ENCODE measurements around the gene DIP2C. TPM values are rescaled to one million over a fixed set of nuclear protein-coding genes. Genes with fewer than 3 reads are reported as not detected.
A peak's percentile ranks its signal among the peaks of the same experiment; 100 is the strongest.
"Not testable (repeated sequence)": the region's sequence is repeated elsewhere in the genome, so short reads cannot be mapped to it uniquely, and the experiment has no call there.

DIP2C gene
- total RNA-seq, 3 donors from 2014 or later = 0.20 to 0.27 (median 0.26) TPM

DNA sequence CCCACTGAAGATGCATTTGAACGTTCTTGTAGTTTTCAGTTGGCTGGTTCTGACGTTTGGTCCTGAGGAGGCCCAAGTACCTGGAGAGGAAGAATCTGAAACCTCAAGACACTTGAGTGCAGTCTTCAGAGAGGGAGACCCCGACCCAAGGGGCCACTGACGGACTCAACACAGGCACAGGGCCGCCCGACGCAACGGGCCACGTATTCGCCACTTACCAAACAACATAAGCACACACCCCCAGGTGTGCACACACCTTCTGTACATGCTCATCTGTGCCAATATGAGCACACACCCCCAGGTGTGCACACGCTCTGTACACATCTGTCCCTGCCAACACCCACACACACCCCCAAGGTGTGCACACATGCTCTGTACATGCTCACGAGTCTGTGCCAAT is 68.5 kb downstream of the DIP2C start:
- Mint-ChIP-seq H3K4me3 (no peak overlapping the region), H3K36me3 (ENCODE audit: insufficient read depth) (no peaks in the 10 kb centered on the region), H3K27me3 (ENCODE audit: low read depth) (peaks cover 36% of the 10 kb centered on the region), H3K4me1 (ENCODE audit: low read depth) (no peaks in the 10 kb centered on the region), H3K9me3 (no peaks in the 10 kb centered on the region)
- DNase-seq (no peak), ATAC-seq (no peak)

DNA sequence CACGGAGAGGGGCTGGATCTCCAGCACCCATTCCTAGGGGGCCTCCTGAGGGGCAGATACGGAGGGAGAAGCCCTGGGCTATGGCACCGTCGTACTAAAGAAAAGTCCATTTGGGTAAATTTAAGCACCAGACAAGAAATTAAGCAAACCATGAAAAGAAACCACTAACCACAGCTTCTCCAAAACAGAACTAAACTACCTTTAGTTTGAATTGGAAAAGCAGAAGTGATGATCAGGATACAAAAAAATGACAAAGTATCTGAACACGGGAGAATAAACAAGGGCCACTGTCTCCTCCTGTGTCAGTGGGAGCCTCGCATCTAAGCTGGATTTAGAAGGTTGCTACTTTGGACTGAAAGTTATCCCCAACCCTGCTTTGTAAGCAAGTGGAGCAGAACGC is 69.1 kb downstream of the DIP2C start:
- no peaks in the 10 kb centered on the region for H3K9me3 Mint-ChIP-seq
- no peaks in the 10 kb centered on the region for H3K36me3 Mint-ChIP-seq (ENCODE audit: insufficient read depth)
- ATAC-seq (no peak), DNase-seq (no peak)
- H3K4me3 Mint-ChIP-seq = no peak overlapping the region
- H3K27me3 Mint-ChIP-seq (ENCODE audit: low read depth) = peaks cover 36% of the 10 kb centered on the region
- H3K4me1 Mint-ChIP-seq (ENCODE audit: low read depth) = no peaks in the 10 kb centered on the region

DNA sequence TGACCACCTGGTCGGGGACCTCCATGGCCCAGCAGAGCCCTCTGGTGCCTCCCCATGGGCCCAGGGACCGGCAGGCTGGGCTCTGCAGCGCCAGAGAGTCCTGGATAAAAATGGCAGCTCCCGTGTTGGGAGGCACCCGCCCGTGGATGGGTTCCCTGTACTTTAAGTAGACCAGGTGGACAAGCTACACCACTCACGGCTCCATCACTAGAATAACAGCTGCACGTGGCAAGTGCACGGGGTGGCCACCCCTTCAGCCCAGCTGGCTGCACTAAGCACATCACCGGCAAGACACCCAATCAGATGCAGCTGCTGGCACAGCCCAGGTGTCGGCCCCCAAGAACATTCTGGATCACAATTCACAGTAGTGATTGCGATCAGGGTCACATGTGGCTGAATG is 69.8 kb downstream of the DIP2C start:
- no peak overlapping the region for H3K4me3 Mint-ChIP-seq
- peaks cover 34% of the 10 kb centered on the region for H3K27me3 Mint-ChIP-seq (ENCODE audit: low read depth)
- ATAC-seq (no peak), DNase-seq (no peak)
- H3K36me3 Mint-ChIP-seq (ENCODE audit: insufficient read depth) = no peaks in the 10 kb centered on the region
- H3K9me3 Mint-ChIP-seq = no peaks in the 10 kb centered on the region
- no peaks in the 10 kb centered on the region for H3K4me1 Mint-ChIP-seq (ENCODE audit: low read depth)

DNA sequence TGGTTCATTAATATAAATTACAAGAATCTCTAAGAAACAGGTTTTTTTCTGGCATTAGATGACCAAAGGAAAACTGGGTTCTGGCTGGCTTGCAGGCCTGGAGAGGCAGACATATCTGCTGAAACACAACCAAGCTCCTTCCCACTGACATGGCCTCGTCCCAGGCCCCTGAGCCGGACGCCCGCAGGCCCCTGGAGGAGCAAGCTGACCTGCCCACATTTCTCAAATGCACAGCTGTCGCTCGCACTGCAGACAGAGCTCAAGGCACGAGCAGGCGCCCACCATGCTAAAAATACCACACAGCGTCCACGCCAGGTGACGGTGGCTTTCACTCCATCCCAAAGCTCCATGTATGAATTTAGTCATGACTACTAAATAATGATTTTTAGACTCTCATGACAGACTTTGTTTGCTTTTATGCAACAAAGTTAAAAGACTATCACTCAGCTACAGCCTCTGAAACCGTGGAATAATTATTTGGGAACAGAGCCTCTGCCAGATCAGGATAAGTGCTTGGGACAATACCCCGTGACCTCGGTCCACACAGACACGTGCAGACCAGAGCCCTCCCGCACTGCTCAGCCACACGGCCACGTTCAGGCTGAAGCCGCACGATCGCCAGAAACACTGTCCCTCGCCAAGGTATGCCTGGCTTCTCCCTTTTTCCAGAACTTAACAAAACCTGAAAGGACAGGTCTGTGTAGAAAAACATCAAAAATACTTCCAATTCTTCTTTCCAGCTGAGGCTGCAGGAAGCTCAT is 71.1 kb downstream of the DIP2C start:
- H3K9me3 Mint-ChIP-seq = no peaks in the 10 kb centered on the region
- DNase-seq (no peak), ATAC-seq (no peak)
- H3K4me3 Mint-ChIP-seq = no peak overlapping the region
- H3K4me1 Mint-ChIP-seq (ENCODE audit: low read depth) = no peaks in the 10 kb centered on the region
- H3K36me3 Mint-ChIP-seq (ENCODE audit: insufficient read depth) = no peaks in the 10 kb centered on the region
- peaks cover 34% of the 10 kb centered on the region for H3K27me3 Mint-ChIP-seq (ENCODE audit: low read depth)

DNA sequence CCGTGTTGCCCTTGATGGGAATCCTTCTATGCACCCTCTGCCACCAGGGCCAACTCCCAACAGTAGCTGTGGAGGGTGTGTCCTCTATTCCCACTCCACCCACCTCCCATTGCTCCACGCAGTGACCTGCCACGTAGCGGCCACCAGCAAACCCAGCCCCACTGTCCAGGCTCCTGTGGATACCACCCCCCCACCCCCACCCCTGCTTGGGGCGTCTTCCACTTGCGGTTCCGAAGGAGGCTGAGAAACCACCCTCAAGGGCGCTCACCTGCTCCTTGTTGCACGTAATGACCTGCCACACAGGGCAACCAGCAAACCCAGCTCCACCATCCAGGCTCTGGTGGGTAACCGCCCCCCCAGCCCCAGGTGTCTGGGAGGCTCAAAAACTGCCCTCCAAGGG is 72.0 kb downstream of the DIP2C start:
- peaks cover 29% of the 10 kb centered on the region for H3K27me3 Mint-ChIP-seq (ENCODE audit: low read depth)
- ATAC-seq (no peak), DNase-seq (no peak)
- no peaks in the 10 kb centered on the region for H3K9me3 Mint-ChIP-seq
- no peaks in the 10 kb centered on the region for H3K4me1 Mint-ChIP-seq (ENCODE audit: low read depth)
- no peak overlapping the region for H3K4me3 Mint-ChIP-seq
- no peaks in the 10 kb centered on the region for H3K36me3 Mint-ChIP-seq (ENCODE audit: insufficient read depth)

DNA sequence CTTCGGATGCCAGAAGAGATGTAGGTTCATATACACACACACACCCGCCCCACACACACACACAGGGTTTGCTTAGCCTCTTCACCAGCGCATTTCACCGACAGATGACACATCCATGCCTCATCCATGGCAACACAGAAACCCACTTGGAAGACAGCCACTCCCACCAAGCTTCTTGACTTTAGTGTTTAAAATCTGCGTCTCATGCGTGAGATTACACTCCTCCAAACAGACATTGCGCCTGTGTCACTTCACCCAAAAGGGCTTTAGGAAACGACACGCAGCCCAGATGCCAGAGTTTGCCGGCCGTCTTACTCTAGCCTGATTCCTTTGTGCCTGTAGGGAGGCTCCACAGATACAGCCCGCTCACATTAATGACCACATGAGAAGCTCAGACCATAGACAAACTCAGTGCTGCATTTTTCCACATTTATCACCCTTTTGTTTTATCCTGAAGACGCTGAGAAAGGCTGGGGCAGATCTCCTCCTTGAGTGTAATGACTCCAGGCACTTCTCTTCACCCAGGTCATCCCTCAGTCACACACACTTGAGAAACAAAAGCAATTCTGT is 73.8 kb downstream of the DIP2C start:
- no peak for DNase-seq
- H3K36me3 Mint-ChIP-seq (ENCODE audit: insufficient read depth) = peaks cover 2% of the 10 kb centered on the region

DNA sequence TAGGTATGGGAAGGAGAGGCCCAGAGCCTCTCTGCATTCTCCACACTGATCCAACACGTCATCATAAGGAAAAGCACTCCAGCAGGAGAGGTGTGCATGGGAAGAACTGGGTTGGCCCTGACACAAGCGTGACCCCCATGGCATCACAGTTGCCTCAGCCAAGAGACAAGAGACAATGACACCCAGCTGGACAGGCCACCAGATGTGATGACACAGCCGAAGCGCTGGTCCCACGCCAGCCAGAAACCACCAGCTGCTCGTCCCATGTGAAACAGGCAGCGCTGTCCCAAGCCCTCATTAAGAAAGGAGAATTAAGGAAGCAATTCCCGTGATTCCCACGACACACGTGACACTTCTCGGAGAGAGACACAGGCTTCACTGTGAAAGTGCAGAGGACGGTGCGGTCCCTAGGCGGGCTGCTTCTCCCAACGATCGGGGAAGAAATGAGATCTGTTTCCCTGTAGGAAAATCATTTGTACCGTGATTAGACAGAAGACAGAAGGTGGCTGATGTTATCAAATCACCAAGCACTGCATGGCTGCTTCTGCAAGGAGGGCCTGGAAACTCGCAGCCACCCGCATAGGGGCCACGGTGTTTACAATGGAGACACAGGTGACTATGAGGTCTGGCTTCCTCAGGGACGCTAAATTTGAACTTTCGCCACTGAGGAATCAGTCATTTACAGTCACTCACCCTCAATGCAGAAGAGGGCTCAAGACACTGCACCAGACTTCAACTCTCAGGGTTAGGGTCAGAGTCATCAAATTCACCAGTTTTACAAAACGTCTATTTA is 74.5 kb downstream of the DIP2C start:
- Mint-ChIP-seq H3K4me3 (no peak overlapping the region), H3K27me3 (ENCODE audit: low read depth) (peaks cover 23% of the 10 kb centered on the region), H3K36me3 (ENCODE audit: insufficient read depth) (peaks cover 2% of the 10 kb centered on the region), H3K4me1 (ENCODE audit: low read depth) (peaks cover 5% of the 10 kb centered on the region), H3K9me3 (peaks cover 7% of the 10 kb centered on the region)
- ATAC-seq (no peak), DNase-seq (no peak)

More for the DNA sequence above, 73.8 kb downstream of the DIP2C start:
- ATAC-seq = no peak
- Mint-ChIP-seq H3K27me3 (ENCODE audit: low read depth) (peaks cover 28% of the 10 kb centered on the region), H3K9me3 (peaks cover 7% of the 10 kb centered on the region), H3K4me3 (no peak overlapping the region), H3K4me1 (ENCODE audit: low read depth) (peaks cover 5% of the 10 kb centered on the region)

DNA sequence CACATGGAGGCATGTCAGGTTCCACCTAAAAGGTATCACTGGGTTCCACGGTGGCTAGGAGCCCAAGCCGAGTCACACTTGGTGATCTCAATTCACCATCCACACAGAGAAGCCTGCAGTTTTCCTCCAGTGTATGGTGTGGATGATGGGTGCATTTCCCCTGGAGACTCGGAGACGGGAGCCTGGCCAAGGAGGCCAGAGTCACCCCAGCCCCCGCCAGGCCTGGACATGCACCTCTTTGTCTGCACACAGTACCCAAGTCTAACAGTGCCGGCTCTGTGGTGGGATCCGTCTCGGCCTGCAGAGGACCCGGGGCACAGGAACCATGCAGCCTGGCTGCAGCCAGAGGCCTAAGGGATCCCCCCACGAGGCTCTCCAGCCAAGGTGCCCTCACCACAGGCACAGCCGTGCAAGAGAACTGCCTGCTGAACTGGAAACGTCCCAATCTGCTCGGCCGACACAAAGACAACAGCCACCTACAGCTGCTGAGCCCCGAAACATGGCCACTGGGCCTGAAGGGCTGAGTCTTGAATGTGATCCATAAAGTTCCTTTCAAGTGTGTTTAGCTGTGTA is 75.2 kb downstream of the DIP2C start:
- H3K27me3 Mint-ChIP-seq (ENCODE audit: low read depth) = peaks cover 18% of the 10 kb centered on the region
- H3K4me3 Mint-ChIP-seq = no peak overlapping the region
- peaks cover 7% of the 10 kb centered on the region for H3K9me3 Mint-ChIP-seq
- peaks cover 2% of the 10 kb centered on the region for H3K36me3 Mint-ChIP-seq (ENCODE audit: insufficient read depth)
- peaks cover 6% of the 10 kb centered on the region for H3K4me1 Mint-ChIP-seq (ENCODE audit: low read depth)
- no peak for ATAC-seq
- DNase-seq = no peak

DNA sequence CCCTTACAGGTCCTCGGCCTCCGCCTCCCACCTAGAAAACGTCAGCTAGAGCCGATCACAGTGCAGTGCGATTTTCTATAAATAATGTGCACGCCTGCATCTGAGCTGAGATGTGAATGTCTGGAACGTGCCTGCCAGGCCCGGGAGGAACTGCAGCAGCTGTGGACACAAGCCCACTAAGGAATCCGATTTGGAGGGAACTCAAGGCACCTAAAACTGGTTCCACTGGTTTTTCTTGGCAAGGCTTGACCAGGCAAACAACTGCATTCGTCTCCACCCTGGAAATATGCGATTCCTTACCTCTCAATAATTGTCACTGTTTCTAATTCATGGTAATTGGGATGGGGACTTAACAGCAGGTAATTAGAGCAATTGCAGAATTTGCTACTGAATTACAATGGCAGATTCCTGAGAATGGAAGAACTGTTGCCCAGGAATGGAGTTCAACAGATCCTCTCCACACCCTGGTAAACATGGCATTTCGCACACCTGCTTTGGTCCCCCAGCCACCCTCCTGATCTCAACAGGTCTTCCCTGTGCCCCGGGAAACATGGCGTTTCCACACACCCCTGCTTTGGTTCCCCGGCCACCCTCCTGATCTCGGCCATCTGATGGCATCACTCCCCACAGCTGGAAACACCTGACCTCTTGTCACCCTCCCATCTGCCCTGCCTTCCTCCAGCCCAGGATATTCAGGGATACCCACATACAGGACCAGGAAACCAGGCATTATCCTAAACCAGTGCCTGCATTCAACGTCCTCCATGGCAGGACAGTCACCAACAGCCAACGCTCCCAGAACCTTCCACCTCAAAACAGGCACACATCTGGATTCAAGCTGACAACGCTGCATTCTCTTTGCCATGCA is 76.0 kb downstream of the DIP2C start:
- Mint-ChIP-seq H3K9me3 (peaks cover 7% of the 10 kb centered on the region), H3K4me1 (ENCODE audit: low read depth) (peaks cover 13% of the 10 kb centered on the region), H3K36me3 (ENCODE audit: insufficient read depth) (peaks cover 2% of the 10 kb centered on the region), H3K4me3 (no peak overlapping the region), H3K27me3 (ENCODE audit: low read depth) (peaks cover 14% of the 10 kb centered on the region)
- no peak for DNase-seq
- no peak for ATAC-seq

DNA sequence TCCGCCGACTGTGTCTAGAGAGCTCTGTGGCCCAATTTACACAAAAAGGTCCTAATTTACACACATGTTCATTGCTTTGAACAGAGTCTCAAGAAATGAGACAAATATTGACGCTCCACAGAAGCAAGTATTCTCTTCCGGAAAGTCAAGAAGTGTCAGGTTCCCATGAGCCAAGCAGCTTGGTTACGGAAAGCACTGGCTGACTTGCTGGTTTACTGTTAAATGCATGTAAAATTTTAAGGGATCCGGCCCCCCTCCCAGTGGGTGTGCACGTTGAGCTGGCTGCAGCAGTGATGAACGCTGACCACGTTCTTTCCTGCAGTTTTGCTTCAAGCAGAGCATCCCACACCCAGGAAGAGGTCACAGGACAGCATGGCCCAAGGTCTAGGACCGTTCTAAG is 76.8 kb downstream of the DIP2C start:
- ATAC-seq = no peak
- H3K4me1 Mint-ChIP-seq (ENCODE audit: low read depth) = peaks cover 13% of the 10 kb centered on the region
- H3K27me3 Mint-ChIP-seq (ENCODE audit: low read depth) = peaks cover 9% of the 10 kb centered on the region
- no peak for DNase-seq
- H3K36me3 Mint-ChIP-seq (ENCODE audit: insufficient read depth) = peaks cover 2% of the 10 kb centered on the region
- peaks cover 7% of the 10 kb centered on the region for H3K9me3 Mint-ChIP-seq
- H3K4me3 Mint-ChIP-seq = no peak overlapping the region

DNA sequence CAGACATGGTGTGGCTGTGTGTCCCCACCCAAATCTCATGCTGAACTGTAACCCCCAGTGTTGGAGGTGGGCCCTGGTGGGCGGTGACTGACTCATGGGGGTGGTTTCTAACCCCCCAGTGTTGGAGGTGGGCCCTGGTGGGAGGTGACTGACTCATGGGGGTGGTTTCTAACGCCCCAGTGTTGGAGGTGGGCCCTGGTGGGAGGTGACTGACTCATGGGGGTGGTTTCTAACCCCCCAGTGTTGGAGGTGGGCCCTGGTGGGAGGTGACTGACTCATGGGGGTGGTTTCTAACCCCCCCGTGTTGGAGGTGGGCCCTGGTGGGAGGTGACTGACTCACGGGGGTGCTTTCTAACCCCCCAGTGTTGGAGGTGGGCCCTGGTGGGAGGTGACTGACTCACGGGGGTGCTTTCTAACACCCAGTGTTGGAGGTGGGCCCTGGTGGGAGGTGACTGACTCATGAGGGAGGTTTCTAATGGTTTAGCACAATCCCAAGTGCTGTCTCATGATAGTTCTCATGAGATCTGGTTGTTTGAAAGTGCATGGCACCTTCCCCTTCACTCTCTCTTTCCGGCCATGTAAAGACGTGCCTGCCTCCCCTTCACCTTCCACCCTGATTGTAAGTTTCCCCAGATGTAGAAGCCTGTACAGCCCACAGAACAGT is 78.7 kb downstream of the DIP2C start:
- not testable (repeated sequence) for H3K9me3 Mint-ChIP-seq; H3K4me3 Mint-ChIP-seq; H3K36me3 Mint-ChIP-seq (ENCODE audit: insufficient read depth); H3K27me3 Mint-ChIP-seq (ENCODE audit: low read depth)
- peak; percentile 66 to 68 for ATAC-seq
- peaks cover 13% of the 10 kb centered on the region for H3K4me1 Mint-ChIP-seq (ENCODE audit: low read depth)
- peak; percentile 17 for DNase-seq

DNA sequence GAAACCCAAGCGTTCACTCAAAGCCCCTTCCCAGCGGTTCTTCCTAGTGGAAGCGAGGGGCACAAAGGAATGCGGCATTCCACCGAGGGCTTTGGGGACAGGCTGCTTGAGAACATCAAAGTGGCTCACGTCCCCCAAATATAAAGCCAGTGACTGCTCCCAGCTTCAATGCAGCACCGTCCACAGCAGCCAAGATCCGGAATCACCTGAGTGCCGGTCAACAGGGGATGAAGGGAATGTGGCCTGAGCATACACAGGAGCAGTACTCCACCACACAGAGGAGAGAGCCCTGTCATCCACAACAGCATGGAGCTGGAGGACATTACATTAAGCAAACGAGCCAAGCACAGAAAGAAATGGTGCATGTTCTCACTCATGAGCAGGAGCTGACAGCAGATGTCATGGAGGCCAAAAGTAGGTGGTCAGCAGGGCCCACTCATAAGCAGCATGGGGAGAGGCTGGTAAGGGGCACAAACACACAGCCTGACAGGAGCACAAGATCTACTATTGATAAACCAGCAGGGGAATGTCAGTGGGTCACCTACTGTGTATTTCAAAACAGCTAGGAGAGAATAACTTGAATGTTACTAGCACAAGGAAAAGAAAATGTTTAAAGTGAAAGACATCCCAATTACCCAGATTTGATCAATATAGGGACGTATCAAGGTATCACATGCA is 79.5 kb downstream of the DIP2C start:
- Mint-ChIP-seq H3K4me1 (ENCODE audit: low read depth) (peaks cover 13% of the 10 kb centered on the region), H3K27me3 (ENCODE audit: low read depth) (no peaks in the 10 kb centered on the region), H3K9me3 (peaks cover 7% of the 10 kb centered on the region), H3K4me3 (no peak overlapping the region), H3K36me3 (ENCODE audit: insufficient read depth) (peaks cover 2% of the 10 kb centered on the region)
- ATAC-seq (no peak), DNase-seq (no peak)

DNA sequence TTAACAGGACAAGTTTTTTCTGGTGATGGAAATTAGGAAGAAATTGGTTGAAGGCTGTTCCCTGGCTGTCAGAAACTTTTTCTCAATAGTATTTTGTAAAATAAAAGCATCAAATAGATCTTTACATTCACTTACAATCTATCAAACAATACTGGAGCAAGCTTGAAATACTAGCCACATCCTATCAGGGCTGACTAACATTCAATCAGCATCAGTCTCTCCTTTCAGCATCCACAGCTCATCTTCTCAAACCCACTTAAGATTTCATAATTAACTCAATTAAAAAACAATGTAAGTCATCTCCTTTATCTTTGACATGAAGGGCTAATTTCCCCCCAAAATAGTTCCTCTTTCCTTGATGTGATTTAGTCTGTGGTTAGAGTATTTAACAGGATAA is 80.2 kb downstream of the DIP2C start:
- Mint-ChIP-seq H3K4me3 (no peak overlapping the region), H3K9me3 (peaks cover 7% of the 10 kb centered on the region), H3K36me3 (ENCODE audit: insufficient read depth) (peaks cover 2% of the 10 kb centered on the region), H3K4me1 (ENCODE audit: low read depth) (peaks cover 13% of the 10 kb centered on the region), H3K27me3 (ENCODE audit: low read depth) (peaks cover 1% of the 10 kb centered on the region)
- DNase-seq (no peak), ATAC-seq (peak in 1 of 2 donors; percentile 39)
